ENCODE measurements around the gene TUBG2. TPM values are rescaled to one million over a fixed set of nuclear protein-coding genes. Genes with fewer than 3 reads are reported as not detected.

The TUBG2 gene
- total RNA-seq, 1 donor from 2014 or later = 44.7 TPM

DNA sequence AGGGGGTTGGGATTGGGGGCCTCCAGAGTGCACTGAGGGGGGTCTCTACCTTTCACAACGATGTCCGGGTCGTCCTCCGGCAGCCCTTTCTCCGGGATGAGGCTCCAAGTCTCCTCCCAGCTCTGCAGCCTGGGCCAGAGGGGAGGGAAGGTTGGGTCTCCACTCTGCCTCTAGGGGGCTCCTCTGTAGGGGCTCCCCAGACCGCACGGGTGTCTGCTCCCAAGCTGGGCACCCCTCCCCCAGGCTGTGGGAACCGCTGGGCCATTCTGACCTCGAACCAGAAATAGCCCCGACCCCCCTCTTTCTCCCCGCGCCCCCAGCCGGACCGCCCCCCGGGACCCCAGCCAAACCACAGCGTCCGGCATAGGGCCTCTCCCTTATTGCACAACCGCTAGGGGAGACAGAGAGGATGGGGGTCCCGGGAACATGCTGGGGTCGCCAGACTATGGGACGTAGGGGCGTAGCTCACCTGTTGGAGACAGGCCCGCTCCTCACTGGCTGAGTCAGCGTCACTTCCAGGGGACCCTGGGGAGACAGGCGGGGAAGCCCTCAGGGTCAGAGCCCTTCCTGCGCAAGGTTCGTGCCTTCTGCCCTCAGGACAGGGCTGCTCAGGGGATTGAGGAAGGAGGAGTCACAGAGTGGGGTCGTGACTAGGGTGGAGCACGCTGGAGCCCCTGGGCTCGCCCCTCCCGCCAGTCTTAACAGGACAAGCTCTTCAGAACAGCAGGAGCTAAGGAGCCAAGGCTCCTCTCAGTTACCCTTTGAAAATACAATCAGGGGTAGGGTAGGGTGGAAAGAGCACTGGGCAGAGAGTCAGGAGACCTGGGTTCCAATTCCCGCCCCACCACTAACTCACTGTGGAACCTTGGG is 15.0 kb downstream of the TUBG2 start:
- no peaks in the 10 kb centered on the region for H3K9me3 ChIP-seq
- H3K4me3 ChIP-seq = peak overlapping the region; percentile 86 to 92
- H3K36me3 ChIP-seq = peaks cover 0 to 42% of the 10 kb centered on the region in 2 donors
- no peaks in the 10 kb centered on the region for H3K27me3 ChIP-seq
- peak overlapping the region; percentile 98 for H3K27ac ChIP-seq
- peak in 1 of 2 donors; percentile 79 for TF ChIP-seq POLR2AphosphoS5 (IDR thresholded peaks at IDR 0.05; ENCODE audit: insufficient read depth in 1 of 2, low read depth in 1 of 2)
- no peak for TF ChIP-seq POLR2A (IDR thresholded peaks at IDR 0.05)
- TF ChIP-seq, protein P1, sequence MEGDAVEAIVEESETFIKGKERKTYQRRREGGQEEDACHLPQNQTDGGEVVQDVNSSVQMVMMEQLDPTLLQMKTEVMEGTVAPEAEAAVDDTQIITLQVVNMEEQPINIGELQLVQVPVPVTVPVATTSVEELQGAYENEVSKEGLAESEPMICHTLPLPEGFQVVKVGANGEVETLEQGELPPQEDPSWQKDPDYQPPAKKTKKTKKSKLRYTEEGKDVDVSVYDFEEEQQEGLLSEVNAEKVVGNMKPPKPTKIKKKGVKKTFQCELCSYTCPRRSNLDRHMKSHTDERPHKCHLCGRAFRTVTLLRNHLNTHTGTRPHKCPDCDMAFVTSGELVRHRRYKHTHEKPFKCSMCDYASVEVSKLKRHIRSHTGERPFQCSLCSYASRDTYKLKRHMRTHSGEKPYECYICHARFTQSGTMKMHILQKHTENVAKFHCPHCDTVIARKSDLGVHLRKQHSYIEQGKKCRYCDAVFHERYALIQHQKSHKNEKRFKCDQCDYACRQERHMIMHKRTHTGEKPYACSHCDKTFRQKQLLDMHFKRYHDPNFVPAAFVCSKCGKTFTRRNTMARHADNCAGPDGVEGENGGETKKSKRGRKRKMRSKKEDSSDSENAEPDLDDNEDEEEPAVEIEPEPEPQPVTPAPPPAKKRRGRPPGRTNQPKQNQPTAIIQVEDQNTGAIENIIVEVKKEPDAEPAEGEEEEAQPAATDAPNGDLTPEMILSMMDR (IDR thresholded peaks at IDR 0.05) = peak in 1 of 3 experiments; percentile 15
- no peak for DNase-seq (ENCODE audit: extremely low spot score in 2 of 2)
- H3K4me1 ChIP-seq = peaks cover 74% of the 10 kb centered on the region
- intact Hi-C loops (cut with DNase I) = loop anchor here (5.0 kb wide), 1 partner anchor 67 kb away; the partner anchor contains the start of genes RETREG3 and TUBG1

DNA sequence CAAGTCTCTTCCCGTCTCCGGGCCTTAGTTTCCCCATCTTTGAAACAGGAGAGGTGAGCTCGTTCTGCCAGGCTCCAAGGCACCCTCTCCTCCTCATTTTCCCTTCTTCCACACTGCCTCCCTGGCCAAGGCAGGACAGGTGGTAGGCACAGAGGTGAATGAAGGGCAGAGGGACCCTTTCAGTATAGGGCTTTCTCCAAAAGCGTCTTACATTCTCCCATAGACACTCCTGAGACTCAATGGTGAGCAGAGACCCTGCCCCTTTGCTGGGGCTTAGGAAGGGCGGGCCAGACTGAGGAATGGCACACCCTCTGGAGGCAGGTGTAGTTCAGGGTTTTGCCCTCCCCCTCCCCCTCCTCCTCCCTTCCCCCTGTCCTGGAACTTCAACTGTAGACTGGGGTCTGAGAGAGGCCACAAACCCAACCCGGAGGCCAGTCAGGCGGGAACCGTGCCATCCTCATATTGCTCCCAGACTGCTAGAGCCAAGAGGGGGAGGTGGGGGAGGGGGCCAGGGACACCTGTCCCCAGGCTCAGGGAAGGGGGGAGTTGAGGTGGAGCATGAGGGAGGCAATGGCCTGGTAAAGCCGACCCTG is 15.8 kb downstream of the TUBG2 start:
- DNase-seq (ENCODE audit: extremely low spot score in 2 of 2) = no peak
- Histone ChIP-seq H3K4me1 (peaks cover 75% of the 10 kb centered on the region), H3K4me3 (peak overlapping the region; percentile 86 to 92), H3K27ac (peak overlapping the region; percentile 98), H3K36me3 (peaks cover 0 to 35% of the 10 kb centered on the region in 2 donors), H3K27me3 (no peaks in the 10 kb centered on the region), H3K9me3 (no peaks in the 10 kb centered on the region)
- intact Hi-C loops (cut with DNase I) = loop anchor here (5.0 kb wide), 1 partner anchor 68 kb away; the partner anchor contains the start of genes RETREG3 and TUBG1
- TF ChIP-seq POLR2AphosphoS5 (IDR thresholded peaks at IDR 0.05; ENCODE audit: insufficient read depth in 1 of 2, low read depth in 1 of 2) = no peak
- no peak for TF ChIP-seq POLR2A (IDR thresholded peaks at IDR 0.05)
- TF ChIP-seq, protein P1 (IDR thresholded peaks at IDR 0.05) = no peak

DNA sequence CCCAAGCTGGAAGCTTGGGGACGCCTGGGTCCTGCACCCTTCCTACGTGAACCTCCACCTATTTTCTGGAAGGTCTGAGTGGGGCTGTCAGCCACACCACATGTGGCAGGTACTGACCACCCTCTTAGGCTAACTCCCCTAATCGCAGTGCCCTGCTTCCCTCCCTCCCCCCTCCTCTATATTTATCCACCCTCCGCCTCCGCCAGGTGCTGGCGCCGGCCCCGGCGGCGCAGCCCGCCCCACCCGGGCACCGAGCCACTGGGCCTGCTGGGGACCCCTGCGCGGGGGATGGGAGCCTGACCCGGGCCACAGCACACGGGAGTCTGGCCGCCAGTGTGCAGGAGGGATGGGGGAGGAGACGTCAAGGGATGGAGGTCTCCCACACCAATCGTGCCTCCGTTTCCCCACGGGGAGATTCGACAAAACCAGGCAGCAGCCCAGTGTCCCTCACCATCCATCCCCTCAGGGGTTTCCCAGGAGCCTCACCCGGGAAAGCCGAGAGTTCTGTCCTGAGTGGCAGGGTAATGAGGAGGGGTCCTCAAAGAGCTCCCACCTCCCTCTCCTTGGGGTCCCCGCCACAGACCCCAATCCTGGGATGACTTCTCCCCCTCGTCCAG is 16.4 kb downstream of the TUBG2 start:
- intact Hi-C loops (cut with DNase I) = no loop called here
- Histone ChIP-seq H3K27ac (peak overlapping the region; percentile 98), H3K36me3 (peaks cover 0 to 30% of the 10 kb centered on the region in 2 donors), H3K27me3 (no peaks in the 10 kb centered on the region), H3K9me3 (no peaks in the 10 kb centered on the region), H3K4me1 (peaks cover 81% of the 10 kb centered on the region), H3K4me3 (peak overlapping the region; percentile 86 to 92)
- TF ChIP-seq POLR2AphosphoS5 (IDR thresholded peaks at IDR 0.05; ENCODE audit: insufficient read depth in 1 of 2, low read depth in 1 of 2) = no peak
- TF ChIP-seq, protein P1 (IDR thresholded peaks at IDR 0.05) = no peak
- TF ChIP-seq POLR2A (IDR thresholded peaks at IDR 0.05) = no peak
- no peak for DNase-seq (ENCODE audit: extremely low spot score in 2 of 2)

DNA sequence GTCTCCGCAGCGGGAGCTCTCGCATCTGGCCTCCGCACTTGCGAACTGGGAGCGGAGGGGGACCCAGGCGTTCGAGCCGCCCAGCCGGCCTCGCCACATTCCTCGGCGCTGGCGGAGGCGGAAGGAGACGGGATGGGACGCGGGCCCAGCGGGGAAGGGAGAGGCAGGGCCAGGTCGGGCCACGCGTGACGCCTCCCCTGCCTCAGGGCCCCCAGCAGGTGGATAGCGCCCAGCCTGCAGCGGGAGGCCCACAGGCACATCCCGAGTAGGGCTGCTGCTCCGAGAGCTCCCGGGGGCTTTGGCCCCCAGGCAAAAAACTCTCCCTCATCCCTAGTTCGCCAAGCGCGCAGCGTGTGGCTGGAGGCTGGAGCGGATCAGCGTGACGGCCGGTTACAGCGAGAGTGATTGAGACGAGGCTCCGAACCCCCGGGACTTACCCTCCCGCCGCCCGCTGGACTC is 16.9 kb downstream of the TUBG2 start:
- no peak for DNase-seq (ENCODE audit: extremely low spot score in 2 of 2)
- Histone ChIP-seq H3K4me3 (peak overlapping the region; percentile 86 to 92), H3K27ac (peak overlapping the region; percentile 98), H3K9me3 (no peaks in the 10 kb centered on the region), H3K36me3 (peaks cover 0 to 25% of the 10 kb centered on the region in 2 donors), H3K4me1 (peaks cover 81% of the 10 kb centered on the region), H3K27me3 (no peaks in the 10 kb centered on the region)
- TF ChIP-seq POLR2A (IDR thresholded peaks at IDR 0.05) (no peak), POLR2AphosphoS5 (IDR thresholded peaks at IDR 0.05; ENCODE audit: insufficient read depth in 1 of 2, low read depth in 1 of 2) (peak; percentile 41 to 56)
- intact Hi-C loops (cut with DNase I) = no loop called here

DNA sequence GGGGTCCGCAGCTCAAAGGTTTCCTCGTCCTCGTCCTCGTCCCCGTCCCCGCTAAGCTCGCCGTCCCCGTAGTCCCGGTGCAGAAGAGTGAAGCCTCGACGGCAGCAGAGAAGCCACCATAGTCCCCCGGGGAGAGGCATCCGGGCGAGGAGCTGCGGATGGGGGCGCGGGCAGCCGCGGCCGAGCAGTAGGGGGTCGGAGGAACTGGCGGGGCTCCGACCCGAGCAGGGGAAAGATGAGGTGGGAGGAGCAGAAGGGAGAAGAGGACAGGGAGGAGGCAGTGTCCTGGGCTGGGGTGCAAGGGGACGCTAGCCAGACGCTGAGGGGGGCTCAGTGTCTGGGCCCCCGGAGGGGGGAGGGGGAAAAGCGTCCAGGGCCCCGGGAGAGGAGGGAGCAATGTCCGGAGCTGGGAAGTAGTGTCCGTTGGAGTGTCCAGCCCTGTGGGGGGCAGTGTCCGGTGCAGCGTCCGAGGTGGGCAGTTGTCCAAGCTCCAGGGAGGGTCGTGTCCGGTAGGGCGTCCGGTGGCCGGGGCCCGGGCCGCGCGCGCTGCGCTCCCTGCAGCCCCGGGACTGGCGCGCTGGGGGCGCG is 17.4 kb downstream of the TUBG2 start, which contains the start of gene PLEKHH3:
TSS of gene PLEKHH3 (minus strand) at position 571 of the 588 bp plus-strand sequence. CDS start at position 140, 431 bp downstream.
- H3K4me3 ChIP-seq = peak within 1 kb of the TSS; percentile 86 to 92
- DNase-seq (ENCODE audit: extremely low spot score in 2 of 2) = no peak
- TF ChIP-seq POLR2AphosphoS5 (IDR thresholded peaks at IDR 0.05; ENCODE audit: insufficient read depth in 1 of 2, low read depth in 1 of 2) (peak in 1 of 2 donors; percentile 88), POLR2A (IDR thresholded peaks at IDR 0.05) (peak in 1 of 2 donors; percentile 90)
- TF ChIP-seq, protein P1 (IDR thresholded peaks at IDR 0.05) = no peak
- H3K27me3 ChIP-seq = no peaks in the 10 kb centered on the region
- H3K27ac ChIP-seq = peak within 1 kb of the TSS; percentile 98
- H3K9me3 ChIP-seq = no peaks in the 10 kb centered on the region
- H3K4me1 ChIP-seq = peaks cover 81% of the 10 kb centered on the region
- intact Hi-C loops (cut with DNase I) = no loop called here
- peaks cover 0 to 19% of the 10 kb centered on the region in 2 donors for H3K36me3 ChIP-seq
